HS-5 (cell line): Measurements from ENCODE around the gene NCMAP.

Experiments used
- DNase-seq: peaks from one replicate; pipeline ENCODE4 v3.0.0-alpha.2; 2012; ENCODE audit warnings: low read depth

The NCMAP gene

DNA sequence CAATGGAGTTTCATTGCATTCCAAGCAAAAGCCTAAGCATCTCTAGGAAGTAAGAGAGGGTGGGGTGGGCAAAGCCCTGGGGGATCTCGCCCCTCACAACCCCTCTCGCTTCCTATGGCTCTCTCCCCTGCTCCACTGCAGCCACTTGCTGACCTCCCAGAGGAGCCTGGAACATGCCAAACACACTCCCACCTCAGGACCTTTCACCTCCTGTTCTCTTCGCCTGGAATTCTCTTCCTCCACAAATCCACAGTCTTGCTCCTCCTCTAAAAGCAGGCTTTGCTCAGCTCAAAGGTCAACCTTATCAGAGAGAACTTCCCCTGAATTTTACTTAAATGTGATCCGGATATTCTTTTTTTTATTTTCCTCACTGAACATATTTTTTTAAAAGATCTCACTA lies 66.3 kb downstream of the NCMAP start:
- no peak for DNase-seq

DNA sequence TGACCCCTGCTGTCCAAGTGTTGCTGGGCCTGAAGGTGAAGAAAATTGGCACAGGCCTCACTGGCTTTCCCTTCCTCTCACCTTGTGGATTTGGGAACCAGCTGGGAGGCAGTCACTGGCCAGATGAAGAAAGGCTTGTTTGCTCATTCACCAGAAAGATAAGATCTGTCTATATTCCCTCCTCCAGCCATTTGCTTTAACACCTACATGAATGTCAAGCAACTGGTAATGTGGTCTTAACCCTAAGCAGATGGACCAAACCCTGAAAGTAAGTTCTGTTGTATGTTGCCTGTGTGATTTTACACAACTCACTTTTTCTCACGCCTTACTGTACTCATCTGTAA lies 76.9 kb downstream of the NCMAP start:
- no peak for DNase-seq

DNA sequence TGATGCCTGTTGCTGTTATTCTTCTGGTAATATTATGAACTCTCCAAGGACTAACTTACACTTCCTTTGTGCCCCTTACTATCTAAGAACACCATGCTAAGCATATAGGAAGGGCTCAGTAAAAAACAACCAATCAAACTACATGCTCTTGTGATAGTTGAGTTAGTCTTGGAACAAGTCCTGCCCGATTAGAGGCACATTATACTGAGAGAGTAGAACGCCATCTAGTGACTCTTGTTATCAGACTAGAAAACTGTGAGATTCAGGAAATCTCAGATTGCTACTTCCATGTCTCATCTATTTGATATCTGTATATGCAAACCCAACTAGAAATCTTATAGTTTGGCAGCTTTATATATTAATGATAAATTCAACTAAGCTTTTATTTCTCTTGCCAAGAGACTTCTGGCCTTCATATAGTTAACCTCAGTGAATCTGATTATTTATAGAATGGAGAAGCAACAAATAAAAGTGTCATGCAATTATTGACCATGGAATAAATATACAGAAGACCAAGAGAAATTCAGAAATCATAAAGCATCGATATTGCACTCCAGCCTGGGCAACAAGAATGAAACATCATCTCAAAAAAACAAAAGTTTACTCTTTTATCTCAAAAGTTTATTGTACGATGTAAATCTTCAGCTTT lies 79.4 kb downstream of the NCMAP start:
- peak; percentile 49 for DNase-seq

DNA sequence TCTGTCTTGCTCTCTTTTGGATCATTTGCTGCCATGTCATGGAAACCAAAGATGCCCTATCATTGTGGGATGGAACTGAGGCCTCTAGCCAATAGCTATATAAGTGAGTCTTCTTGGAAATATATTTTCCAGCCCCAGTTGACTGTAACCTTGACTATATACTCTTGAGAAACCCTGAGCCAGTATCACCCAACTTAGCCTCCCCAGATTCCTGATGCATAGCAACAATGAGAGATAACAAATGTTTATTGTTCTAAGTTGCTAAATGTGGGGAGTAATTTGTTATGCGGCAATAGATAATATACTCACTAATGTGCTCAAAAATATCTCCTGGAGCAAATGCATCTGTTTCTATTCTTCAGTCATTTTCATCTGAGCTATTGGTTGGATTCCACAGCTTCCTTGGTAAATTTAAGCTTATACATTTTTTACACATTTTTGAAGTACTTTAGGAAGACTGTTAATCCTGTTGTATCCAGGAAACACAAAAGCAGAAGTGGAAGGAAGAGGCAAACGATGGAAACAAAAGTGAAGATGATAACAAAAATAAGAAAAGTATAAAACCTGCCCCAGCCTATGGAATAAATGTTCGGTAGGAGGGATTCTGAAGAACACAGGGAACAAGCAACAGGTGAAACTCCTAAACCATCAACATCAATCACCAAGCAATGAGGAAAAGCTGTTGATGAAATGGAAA lies 80.9 kb downstream of the NCMAP start:
- DNase-seq, result no peak

DNA sequence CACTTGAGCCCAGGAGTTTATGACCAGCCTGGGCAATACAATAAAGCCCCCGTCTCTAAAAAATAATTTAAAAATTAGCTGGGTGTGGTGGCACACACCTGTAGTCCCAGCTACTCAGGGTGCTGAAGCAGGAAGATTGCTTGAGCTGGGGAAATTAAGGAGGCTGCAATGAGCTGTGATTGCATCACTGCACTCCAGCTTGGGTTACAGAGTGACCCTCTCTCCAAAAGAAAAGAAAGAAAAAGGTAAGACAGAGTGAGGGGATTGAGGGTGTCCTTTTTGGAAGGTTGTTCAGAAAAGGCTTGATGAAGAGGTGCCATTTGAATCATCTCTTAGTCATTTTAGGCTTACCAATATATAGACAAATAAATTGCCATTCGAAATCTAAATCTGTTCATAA lies 83.2 kb downstream of the NCMAP start:
- DNase-seq, result no peak

DNA sequence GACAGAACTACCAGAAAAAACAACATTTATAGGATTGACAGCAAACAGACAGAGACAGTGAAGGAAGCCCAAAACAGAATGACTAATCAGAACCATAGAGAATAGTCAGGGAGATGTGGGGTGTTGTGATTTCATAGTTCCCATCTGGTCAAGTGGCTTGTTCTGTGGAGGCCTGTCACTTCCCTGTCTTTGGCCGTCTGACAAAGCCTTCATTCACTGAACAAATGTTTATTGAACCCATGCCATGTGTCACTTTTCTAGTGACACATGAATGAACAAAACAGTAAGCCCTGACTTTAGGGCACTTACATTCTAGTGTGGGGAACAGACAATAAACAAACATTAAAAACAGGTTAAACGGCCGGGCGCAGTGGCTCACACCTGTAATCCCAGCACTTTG lies 84.0 kb downstream of the NCMAP start:
- DNase-seq, result no peak

DNA sequence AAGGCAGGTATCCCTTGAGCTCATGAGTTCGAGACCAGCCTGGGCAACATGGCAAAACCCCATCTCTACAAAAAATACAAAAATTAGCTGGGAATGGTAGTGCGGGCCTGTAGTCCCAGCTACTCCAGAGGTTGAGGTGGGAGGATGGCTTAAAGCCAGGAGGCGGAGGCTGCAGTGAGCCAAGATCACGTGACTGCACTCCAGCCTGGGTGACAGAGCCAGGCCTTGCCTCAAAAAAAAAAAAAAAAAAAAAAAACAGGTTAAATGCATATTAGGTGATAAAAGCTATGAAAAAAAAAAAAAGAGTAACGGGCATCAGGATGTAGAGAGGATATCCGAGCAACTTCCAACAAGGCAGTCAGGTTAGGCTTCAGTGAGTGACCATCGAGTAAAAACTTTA lies 84.4 kb downstream of the NCMAP start:
- no peak for DNase-seq

DNA sequence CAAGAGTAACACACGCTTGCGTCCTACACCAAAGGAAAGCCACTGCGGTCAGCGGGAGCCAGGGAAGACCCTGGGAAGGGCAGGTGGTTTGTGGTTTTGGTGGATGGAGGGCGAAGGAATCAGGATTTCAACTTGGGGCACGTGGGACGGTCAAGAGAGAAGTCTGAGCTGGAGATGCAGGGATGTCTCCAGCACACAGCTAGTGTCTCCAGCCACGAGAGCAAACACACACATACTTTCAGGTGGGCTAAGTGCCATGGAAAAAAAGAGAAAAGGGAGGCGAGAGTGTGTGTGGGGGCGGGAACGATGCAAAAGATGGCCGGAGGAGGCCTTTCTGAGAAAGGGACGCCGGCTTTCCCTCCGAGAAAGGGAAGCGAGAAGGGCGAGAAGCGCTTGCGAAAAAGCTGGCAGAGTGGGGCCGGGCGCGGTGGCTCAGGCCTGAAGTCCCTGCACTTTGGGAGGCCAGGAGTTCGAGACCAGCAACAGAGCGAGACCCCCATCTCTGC lies 85.8 kb downstream of the NCMAP start:
- no peak for DNase-seq

DNA sequence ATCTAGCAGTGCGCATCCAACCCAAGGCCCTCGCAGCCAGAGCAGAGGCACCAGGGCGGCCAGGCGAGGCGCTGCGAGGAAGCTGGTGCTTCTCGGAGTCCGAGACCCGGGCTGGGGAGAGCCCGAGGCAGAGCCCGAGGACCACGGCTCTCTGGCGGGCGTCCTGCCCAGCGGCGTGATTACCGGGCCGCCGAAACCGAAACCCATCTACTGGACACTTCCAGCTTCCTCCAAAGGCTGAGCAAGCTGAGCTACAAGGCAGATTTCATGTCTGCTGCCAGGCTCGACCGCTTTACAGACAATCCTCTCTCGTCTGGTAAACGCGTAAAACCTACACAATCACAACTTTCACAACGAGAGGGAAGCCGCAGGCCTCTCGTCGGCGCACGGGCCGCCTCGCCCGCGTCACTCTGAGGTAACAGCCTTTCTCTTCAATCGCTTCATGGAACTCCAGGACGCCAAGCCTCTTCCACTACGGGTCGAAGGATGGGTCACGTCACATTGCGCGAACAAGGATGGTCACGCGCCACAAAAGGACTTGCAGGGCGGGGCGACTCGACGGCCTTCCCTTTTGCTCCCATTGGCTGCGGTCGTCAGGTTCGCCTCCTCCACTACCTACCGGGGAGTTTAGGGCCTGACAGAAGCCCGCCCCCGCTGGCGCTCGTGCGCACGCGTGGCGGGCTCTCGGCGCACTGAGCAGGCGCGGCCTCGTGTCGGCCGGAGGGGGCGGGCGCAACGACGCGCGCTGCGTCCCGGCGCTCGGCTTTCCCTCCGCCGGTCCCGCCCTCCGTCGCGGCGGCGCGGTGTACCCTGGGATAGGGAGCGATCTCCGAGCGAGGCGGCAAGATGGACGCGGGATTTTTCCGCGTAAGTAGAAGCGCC lies 86.8 kb downstream of the NCMAP start, which contains the start of gene SRRM1:
Gene SRRM1 (plus strand): TSS at position 822 of the 882 bp plus-strand sequence. CDS start 25 bp downstream, at position 847.
- DNase-seq, result peak; percentile 97

DNA sequence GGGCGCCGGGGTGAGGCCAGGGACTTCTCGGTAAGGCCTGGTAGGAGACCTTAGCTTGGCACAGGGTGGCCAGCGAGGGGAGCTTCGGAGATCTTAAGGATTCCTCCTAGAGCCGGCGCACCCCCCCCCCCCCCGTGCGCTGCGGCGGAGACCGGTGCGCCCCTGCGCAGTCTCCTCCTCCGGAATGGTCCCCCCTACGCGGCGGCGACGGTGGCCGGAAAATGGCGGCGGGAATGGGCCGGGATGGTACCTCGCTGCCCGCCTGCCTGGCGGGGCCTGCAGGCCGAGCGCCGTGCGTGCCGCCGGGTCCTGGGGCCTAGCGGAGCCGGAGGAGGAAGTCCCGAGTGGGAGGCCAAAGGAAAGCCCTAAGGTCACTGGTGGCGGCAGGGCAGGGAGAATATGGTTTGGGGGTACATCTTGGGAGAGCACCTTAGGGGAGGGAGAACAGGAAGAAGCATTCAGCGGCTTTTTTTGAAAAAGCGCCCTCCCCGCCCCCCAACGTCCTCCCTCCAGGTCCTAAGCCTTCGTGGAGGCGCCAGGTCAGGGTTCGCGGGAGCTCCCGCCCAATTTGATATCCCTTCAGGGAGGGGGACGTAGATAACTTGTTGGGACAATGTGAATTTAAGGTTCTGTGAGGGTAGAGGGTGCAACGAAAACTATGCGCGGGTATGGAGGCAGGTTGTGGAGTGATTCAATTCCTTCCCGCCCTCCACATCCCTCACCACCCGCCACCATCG lies 87.6 kb downstream of the NCMAP start:
- DNase-seq, result no peak

DNA sequence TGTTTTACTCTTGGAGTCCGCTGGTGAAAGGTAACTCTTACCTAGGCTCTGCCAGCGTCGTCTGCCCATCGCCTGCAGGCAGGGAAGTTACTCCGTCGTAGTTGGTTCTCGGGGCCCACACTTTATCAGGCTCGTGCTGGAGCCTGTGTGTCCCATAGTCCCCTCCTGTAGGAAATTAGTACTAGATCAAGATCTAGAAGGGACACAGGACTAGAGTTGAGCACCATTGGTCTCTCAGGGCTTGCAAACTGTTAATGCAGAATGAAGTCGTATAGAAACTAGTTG lies 88.2 kb downstream of the NCMAP start:
- DNase-seq, result no peak

DNA sequence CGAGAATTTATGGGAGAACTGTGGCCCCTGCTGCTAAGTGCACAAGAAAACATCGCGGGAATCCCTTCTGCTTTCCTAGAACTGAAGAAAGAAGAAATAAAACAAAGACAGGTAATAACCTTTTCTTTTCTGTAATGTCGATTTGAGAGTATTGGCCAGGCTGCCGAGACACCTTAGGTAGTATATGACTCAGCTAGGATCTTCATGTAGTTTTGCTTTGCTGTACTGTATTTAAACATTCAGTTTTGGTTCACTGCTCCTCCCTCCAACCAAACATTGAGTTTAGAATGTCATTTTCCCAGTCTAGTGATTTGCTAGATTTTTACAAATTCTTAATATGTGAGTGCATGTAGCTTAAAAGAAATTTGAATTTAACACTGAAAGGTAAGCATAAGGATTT lies 93.0 kb downstream of the NCMAP start:
- DNase-seq, result no peak

DNA sequence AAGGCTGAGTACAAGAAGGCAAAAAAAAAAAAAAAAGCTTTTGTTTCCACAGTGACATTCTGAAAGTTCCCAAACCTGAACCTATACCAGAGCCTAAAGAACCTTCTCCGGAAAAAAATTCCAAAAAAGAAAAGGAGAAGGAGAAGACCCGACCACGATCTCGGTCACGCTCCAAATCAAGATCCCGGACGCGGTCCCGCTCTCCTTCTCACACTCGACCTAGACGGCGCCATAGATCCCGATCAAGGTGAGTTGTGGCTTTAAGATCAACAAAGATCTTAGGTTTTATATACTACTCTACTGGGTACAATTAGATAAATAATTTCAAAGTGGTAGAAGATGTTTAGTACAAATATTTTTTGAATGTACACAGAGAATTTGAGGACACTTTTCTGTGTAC lies 96.5 kb downstream of the NCMAP start:
- DNase-seq, result no peak

DNA sequence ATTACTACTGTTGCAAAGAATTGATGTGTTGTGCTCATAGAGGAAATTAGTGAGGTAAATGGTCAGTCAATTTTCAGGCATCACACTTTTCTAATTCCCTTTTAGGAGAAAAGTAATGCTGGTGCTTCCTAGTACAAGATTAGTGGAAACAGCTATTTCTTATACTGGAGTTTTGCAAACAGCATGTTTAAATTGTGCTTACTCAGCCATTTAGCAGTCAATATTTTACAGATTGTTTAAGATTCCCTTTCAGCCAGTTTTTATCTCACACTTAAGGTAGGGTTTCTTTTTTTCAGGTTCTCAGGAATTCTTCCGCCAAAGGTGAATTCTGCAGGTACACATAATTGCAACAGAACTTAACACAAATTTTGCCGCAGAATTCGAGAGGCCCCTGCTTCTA lies 98.1 kb downstream of the NCMAP start:
- no peak for DNase-seq

DNA sequence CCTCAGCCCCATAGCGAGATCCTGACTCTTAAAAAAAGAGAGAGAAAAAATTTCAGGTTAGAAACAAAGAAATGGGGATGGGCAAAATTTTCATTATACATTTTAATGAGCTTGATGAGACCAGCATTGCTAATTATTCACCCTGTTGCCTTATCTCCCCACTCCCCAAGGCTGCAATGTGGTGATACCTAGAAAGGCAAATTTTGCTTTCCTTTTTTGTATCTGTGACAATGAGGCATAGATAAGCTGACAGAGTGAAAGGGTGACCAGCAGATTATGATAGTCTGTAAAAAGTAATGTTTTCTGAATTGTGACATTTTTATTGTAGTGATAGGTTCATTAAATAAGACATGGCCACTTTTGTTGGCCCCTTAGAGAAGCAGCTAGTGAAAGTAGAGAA lies 100.2 kb downstream of the NCMAP start:
- DNase-seq, result no peak

DNA sequence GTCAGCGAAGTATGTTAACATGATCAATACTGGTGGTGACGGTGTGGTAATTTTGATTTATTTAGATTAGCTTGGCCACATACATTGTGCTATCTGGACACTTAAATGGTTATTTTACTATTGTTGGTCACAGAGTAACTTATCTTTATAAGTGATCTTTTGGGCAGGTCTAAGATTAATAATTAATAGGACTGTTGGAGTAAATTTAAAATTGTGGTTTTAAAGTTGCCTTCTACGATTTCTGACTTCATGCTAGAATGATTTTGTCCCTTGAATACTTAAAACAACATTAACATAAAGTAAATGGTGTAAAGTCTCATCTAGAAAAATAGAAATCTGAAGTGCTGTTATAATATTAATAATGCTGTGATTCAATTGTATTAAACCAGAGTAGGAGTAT lies 101.9 kb downstream of the NCMAP start:
- DNase-seq, result no peak
